NCI-H1694 treated with DMSO at 0.1 percent for 48 hours (cell line): ENCODE data around the gene GTF3C4.
"Not testable (repeated sequence)": the region's sequence is repeated elsewhere in the genome, so short reads cannot be mapped to it uniquely, and the experiment has no call there.

Experiments used
- DNase-seq: peaks from one replicate; lab custom pipeline; 2025; lab: John Stamatoyannopoulos, UW

The GTF3C4 gene

GRCh38 chr9:132702254-132702653 lies 32.0 kb downstream of the GTF3C4 start:
- DNase-seq: no peak

- no peak for DNase-seq
These were observed 33.1 kb downstream of the GTF3C4 start for GRCh38 chr9:132703336-132703735.

GRCh38 chr9:132708239-132708638 lies 38.0 kb downstream of the GTF3C4 start:
- no peak for DNase-seq

- DNase-seq: no peak
These were observed 38.6 kb downstream of the GTF3C4 start for GRCh38 chr9:132708769-132709430.

GRCh38 chr9:132710333-132710732 lies 40.1 kb downstream of the GTF3C4 start:
- no peak for DNase-seq

GRCh38 chr9:132711152-132711551 lies 40.9 kb downstream of the GTF3C4 start:
- DNase-seq: not testable (repeated sequence)

GRCh38 chr9:132711846-132712245 lies 41.6 kb downstream of the GTF3C4 start:
- DNase-seq: no peak

- DNase-seq: no peak
These were observed 42.5 kb downstream of the GTF3C4 start for GRCh38 chr9:132712753-132713152.

GRCh38 chr9:132716007-132716406 lies 45.7 kb downstream of the GTF3C4 start:
- no peak for DNase-seq

GRCh38 chr9:132717326-132717945 lies 47.2 kb downstream of the GTF3C4 start:
- DNase-seq: no peak

GRCh38 chr9:132718381-132718928 lies 48.2 kb downstream of the GTF3C4 start:
- not testable (repeated sequence) for DNase-seq

GRCh38 chr9:132721661-132722060 lies 51.4 kb downstream of the GTF3C4 start:
- DNase-seq: no peak

- DNase-seq: no peak
These were observed 52.4 kb downstream of the GTF3C4 start for GRCh38 chr9:132722564-132723065.

GRCh38 chr9:132723809-132724208 lies 53.5 kb downstream of the GTF3C4 start:
- DNase-seq: no peak

GRCh38 chr9:132725306-132725705 lies 55.0 kb downstream of the GTF3C4 start:
- no peak for DNase-seq

- DNase-seq: no peak
These were observed 56.4 kb downstream of the GTF3C4 start for GRCh38 chr9:132726576-132727130.

GRCh38 chr9:132728071-132728470 lies 57.8 kb downstream of the GTF3C4 start:
- DNase-seq: no peak

- DNase-seq: no peak
These were observed 58.2 kb downstream of the GTF3C4 start for GRCh38 chr9:132728497-132728896.

GRCh38 chr9:132729235-132729890 lies 59.1 kb downstream of the GTF3C4 start:
- no peak for DNase-seq

- no peak for DNase-seq
These were observed 60.1 kb downstream of the GTF3C4 start for GRCh38 chr9:132730054-132731033.

- DNase-seq: no peak
These were observed 61.0 kb downstream of the GTF3C4 start for GRCh38 chr9:132731230-132731629.
